PC-3 (cell line): Measurements from ENCODE around the gene SIL1. TPM values are rescaled to one million over a fixed set of nuclear protein-coding genes. Genes with fewer than 3 reads are reported as not detected.

Experiments used
- ATAC-seq: fragments of 200-7000 bp; cut with Tn5 transposase; 2 replicates; pipeline ENCODE4 v1.9.1; 2020; ENCODE audit warnings: mild to moderate bottlenecking, moderate library complexity
- BruUV-seq: library from RNA; stranded (reverse); fragments of 400-500 nt; replicated peaks from 2 replicates; lab custom pipeline; 2021; lab: Mats Ljungman, UMichigan
- CTCF ChIA-PET: fragments of 300-600 bp; sonication (Branson Sonifier 250); formaldehyde crosslinking; loops from one replicate; lab custom pipeline; 2022; ENCODE audit warnings: antibody characterized with exemption; lab: Charles Lee
- POLR2A ChIA-PET: fragments of 300-600 bp; sonication (Branson Sonifier 250); formaldehyde crosslinking; loops from one replicate; lab custom pipeline; 2022; ENCODE audit warnings: antibody characterized with exemption; ENCODE audit not compliant: unreplicated experiment; lab: Charles Lee
- DNase-seq: peaks from one replicate; pipeline ENCODE4 v3.0.0-alpha.2; 2015
- H2AFZ ChIP-seq: fragments of 300-600 bp; sonication (generic); 2 replicates; pipeline ENCODE4 v1.6.0; 2016; ENCODE audit warnings: antibody characterized with exemption, low read length
- H3F3A ChIP-seq: fragments of 300-600 bp; sonication (generic); one replicate; pipeline ENCODE4 v1.6.0; 2017; ENCODE audit warnings: antibody characterized with exemption, low read length, control low read depth, mild to moderate bottlenecking; ENCODE audit not compliant: unreplicated experiment
- H3K27ac ChIP-seq: fragments of 300-600 bp; sonication (generic); 2 replicates; pipeline ENCODE4 v1.5.1; 2016; ENCODE audit warnings: mild to moderate bottlenecking, low read length
- H3K27me3 ChIP-seq: fragments of 300-600 bp; sonication (generic); 2 replicates; pipeline ENCODE4 v1.6.1; 2016; ENCODE audit warnings: low read length, mixed read lengths
- H3K36me3 ChIP-seq: fragments of 300-600 bp; sonication (generic); 2 replicates; pipeline ENCODE4 v1.6.1; 2016; ENCODE audit warnings: low read depth, mixed run types, low read length, mixed read lengths
- H3K4me1 ChIP-seq: fragments of 300-600 bp; sonication (generic); 2 replicates; pipeline ENCODE4 v1.5.1; 2016; ENCODE audit warnings: low read length; ENCODE audit not compliant: insufficient read depth
- H3K4me2 ChIP-seq: fragments of 300-600 bp; sonication (generic); 2 replicates; pipeline ENCODE4 v1.6.0; 2016; ENCODE audit warnings: low read length
- H3K4me3 ChIP-seq: fragments of 300-600 bp; sonication (generic); 2 replicates; pipeline ENCODE4 v1.5.1; 2016; ENCODE audit warnings: mild to moderate bottlenecking, low read length, mixed read lengths
- H3K79me2 ChIP-seq: fragments of 300-600 bp; sonication (generic); 2 replicates; pipeline ENCODE4 v1.6.1; 2017; ENCODE audit warnings: low read length, mixed read lengths
- H3K9ac ChIP-seq: fragments of 300-600 bp; sonication (generic); 2 replicates; pipeline ENCODE4 v1.6.0; 2016; ENCODE audit warnings: mild to moderate bottlenecking, low read length
- H3K9me2 ChIP-seq: fragments of 300-600 bp; sonication (generic); replicated peaks from 2 replicates; pipeline ENCODE4 v1.6.1; 2016; ENCODE audit warnings: mixed run types, low read length, mixed read lengths
- H3K9me3 ChIP-seq: fragments of 300-600 bp; sonication (generic); 2 replicates; pipeline ENCODE4 v1.6.1; 2016; ENCODE audit warnings: low read length, mixed read lengths
- H4K20me1 ChIP-seq: fragments of 300-600 bp; sonication (generic); 2 replicates; pipeline ENCODE4 v1.6.1; 2016; ENCODE audit warnings: low read length, mixed read lengths
- CTCF ChIP-seq: fragments of 300-600 bp; sonication (generic); conservative IDR thresholded peaks from 2 replicates; pipeline ENCODE4 v1.5.1; 2017; ENCODE audit warnings: antibody characterized with exemption, low read depth, mild to moderate bottlenecking, low read length
- EZH2 ChIP-seq: fragments of 300-600 bp; sonication (generic); IDR thresholded peaks from one replicate; pipeline ENCODE4 v1.6.1; 2017; ENCODE audit warnings: antibody characterized with exemption, mild to moderate bottlenecking, low read length; ENCODE audit not compliant: unreplicated experiment
- EZH2phosphoT487 ChIP-seq: fragments of 300-600 bp; sonication (generic); IDR thresholded peaks from 2 replicates; pipeline ENCODE4 v1.6.1; 2018; ENCODE audit warnings: mild to moderate bottlenecking, antibody characterized with exemption, low read length, borderline replicate concordance
- intact Hi-C: fragments of 100-400 bp; cut with micrococcal nuclease; formaldehyde crosslinking; loops from 2 replicates; pipeline ENCODE4 v1.9.0; 2023
- total RNA-seq: library from RNA; depleted of rRNA; stranded (reverse); fragments of >200 nt; gene quantifications from 2 replicates; pipeline ENCODE4 v1.2.3, GENCODE V29; 2014

SIL1 gene
- total RNA-seq, 1 experiment from 2014 or later = 7.9 TPM

DNA sequence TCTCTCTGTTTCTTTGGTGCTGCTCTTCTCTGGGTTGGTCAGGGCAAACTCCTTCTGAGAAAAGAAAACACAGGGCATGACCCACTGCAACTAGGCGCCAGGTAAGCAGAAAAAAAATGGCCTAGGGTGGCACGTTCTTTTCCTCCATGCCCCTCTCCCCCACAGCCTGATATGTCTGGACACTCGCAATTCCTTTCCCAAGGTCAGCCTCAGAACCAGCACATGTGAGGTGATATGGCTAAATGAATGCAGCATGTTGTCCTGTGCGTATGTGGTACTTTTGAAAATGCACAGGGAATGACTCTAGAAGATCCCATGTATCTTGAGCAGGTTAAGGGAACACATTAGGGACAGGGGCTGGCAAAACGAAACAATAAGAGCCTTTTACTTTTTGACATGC, 77.0 kb downstream of the SIL1 start:
- TF ChIP-seq EZH2 (no peak), EZH2phosphoT487 (no peak), CTCF (no peak)
- Histone ChIP-seq H3K9me2 (no peaks in the 10 kb centered on the region), H4K20me1 (no peaks in the 10 kb centered on the region), H3K36me3 (no peaks in the 10 kb centered on the region), H3K27ac (no peak overlapping the region), H3F3A (no peaks in the 10 kb centered on the region), H3K79me2 (no peaks in the 10 kb centered on the region), H3K4me1 (no peaks in the 10 kb centered on the region), H3K27me3 (no peaks in the 10 kb centered on the region), H3K9ac (no peak overlapping the region), H3K4me3 (no peak overlapping the region), H2AFZ (no peak overlapping the region), H3K4me2 (no peak overlapping the region), H3K9me3 (no peaks in the 10 kb centered on the region)
- ChIA-PET POLR2A (interaction anchor here (0.5 kb wide), 1 partner anchor 105 kb away, joined by 6 read pairs; no protein-coding TSS in a partner anchor), CTCF (no interaction called here)
- no peak for ATAC-seq
- DNase-seq = no peak
- intact Hi-C loops = no loop called here
- BruUV-seq = no TSS peak

DNA sequence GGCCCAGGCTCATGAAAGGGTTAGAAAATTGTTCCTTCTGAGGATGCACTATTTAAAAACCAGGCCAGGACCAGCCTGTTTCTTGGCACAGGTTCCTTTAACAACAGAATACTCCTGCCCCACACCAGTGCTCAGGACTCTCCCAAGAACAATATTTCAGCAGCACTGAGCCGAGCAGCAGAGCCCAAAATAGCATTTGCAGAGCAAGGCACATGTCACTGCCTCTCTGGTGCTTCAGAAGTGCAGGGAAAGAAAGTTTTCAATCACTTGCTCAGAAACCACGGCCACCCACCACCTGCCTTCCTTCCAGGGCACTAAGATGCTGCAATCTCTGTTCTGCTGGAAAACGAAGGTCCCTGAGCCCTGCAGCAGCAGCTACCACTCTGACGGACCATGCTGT, 77.6 kb downstream of the SIL1 start:
- Histone ChIP-seq H3F3A (no peaks in the 10 kb centered on the region), H4K20me1 (no peaks in the 10 kb centered on the region), H3K9me2 (no peaks in the 10 kb centered on the region), H3K36me3 (no peaks in the 10 kb centered on the region), H3K27ac (no peak overlapping the region), H2AFZ (no peak overlapping the region), H3K4me2 (no peak overlapping the region), H3K9ac (no peak overlapping the region), H3K4me1 (no peaks in the 10 kb centered on the region), H3K79me2 (no peaks in the 10 kb centered on the region), H3K27me3 (no peaks in the 10 kb centered on the region), H3K9me3 (no peaks in the 10 kb centered on the region), H3K4me3 (no peak overlapping the region)
- BruUV-seq = no TSS peak
- DNase-seq = no peak
- ChIA-PET POLR2A (no interaction called here), CTCF (no interaction called here)
- intact Hi-C loops = no loop called here
- TF ChIP-seq CTCF (no peak), EZH2 (no peak), EZH2phosphoT487 (no peak)
- ATAC-seq = no peak

DNA sequence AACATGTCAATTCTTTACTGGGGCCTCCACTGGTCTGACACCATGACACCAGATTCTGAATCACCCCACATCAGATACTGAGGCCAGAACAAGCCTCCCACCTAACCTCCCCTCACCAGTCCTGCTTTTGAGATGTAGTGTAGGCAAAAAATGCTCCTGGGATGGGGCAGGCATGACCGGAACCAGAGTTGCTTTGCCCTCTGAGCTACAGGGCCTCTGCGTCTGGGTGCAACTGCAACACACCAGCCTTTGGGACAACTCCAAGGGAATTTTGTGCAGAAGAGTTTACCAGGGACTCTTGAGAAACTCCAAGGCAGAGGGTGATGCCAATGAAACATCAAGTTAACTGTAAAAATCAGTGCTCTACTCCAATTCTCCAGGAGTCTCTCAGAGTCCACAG, 79.4 kb downstream of the SIL1 start:
- Histone ChIP-seq H2AFZ (no peak overlapping the region), H3K9me2 (no peaks in the 10 kb centered on the region), H3K27me3 (no peaks in the 10 kb centered on the region), H3K4me3 (no peak overlapping the region), H3K36me3 (no peaks in the 10 kb centered on the region), H3K4me1 (no peaks in the 10 kb centered on the region), H3K27ac (no peak overlapping the region), H3K9me3 (no peaks in the 10 kb centered on the region), H3K79me2 (no peaks in the 10 kb centered on the region), H3K4me2 (no peak overlapping the region), H3F3A (no peaks in the 10 kb centered on the region), H3K9ac (no peak overlapping the region), H4K20me1 (no peaks in the 10 kb centered on the region)
- POLR2A ChIA-PET = no interaction called here
- ATAC-seq (no peak), DNase-seq (no peak)
- TF ChIP-seq CTCF (no peak), EZH2phosphoT487 (no peak), EZH2 (no peak)
- intact Hi-C loops = no loop called here
- no TSS peak for BruUV-seq
- CTCF ChIA-PET = no interaction called here
